ENCODE measurements around the gene IRF9.

IRF9 gene

DNA sequence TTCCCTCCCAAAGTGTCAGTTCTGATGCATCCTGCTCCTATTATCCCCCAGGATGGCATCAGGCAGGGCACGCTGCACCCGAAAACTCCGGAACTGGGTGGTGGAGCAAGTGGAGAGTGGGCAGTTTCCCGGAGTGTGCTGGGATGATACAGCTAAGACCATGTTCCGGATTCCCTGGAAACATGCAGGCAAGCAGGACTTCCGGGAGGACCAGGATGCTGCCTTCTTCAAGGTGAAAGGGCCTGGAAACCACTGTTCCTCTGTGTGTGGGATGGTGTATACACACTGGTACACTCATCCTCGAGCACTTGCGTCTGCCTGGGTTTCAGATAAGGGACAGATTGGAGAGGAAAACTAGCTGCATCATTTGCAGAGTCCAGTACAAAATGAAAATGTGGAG, 1.0 kb downstream of the IRF9 start:
- no peak overlapping the region for H3K27ac ChIP-seq (ENCODE audit: low read length)
- no peaks in the 10 kb centered on the region for H3K36me3 ChIP-seq (replicated peaks; ENCODE audit: insufficient read depth, low read length)
- H3K79me2 ChIP-seq (ENCODE audit: low read length): peaks cover 12% of the 10 kb centered on the region
- TF ChIP-seq, protein P1, sequence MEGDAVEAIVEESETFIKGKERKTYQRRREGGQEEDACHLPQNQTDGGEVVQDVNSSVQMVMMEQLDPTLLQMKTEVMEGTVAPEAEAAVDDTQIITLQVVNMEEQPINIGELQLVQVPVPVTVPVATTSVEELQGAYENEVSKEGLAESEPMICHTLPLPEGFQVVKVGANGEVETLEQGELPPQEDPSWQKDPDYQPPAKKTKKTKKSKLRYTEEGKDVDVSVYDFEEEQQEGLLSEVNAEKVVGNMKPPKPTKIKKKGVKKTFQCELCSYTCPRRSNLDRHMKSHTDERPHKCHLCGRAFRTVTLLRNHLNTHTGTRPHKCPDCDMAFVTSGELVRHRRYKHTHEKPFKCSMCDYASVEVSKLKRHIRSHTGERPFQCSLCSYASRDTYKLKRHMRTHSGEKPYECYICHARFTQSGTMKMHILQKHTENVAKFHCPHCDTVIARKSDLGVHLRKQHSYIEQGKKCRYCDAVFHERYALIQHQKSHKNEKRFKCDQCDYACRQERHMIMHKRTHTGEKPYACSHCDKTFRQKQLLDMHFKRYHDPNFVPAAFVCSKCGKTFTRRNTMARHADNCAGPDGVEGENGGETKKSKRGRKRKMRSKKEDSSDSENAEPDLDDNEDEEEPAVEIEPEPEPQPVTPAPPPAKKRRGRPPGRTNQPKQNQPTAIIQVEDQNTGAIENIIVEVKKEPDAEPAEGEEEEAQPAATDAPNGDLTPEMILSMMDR (IDR thresholded peaks at IDR 0.05; ENCODE audit: low read length): no peak
- TF ChIP-seq EZH2phosphoT487 (IDR thresholded peaks at IDR 0.05; ENCODE audit: low read length): no peak
- TF ChIP-seq EZH2 (optimal IDR thresholded peaks at IDR 0.05; ENCODE audit: low read depth, low read length): no peak
- no peaks in the 10 kb centered on the region for H3K9me3 ChIP-seq (replicated peaks; ENCODE audit: insufficient read depth, low read length)
- no peaks in the 10 kb centered on the region for H3K9me2 ChIP-seq (replicated peaks; ENCODE audit: insufficient read depth, low read length)
- no peaks in the 10 kb centered on the region for H4K20me1 ChIP-seq (ENCODE audit: insufficient read depth, low read length)
- no peaks in the 10 kb centered on the region for H3K27me3 ChIP-seq (replicated peaks; ENCODE audit: insufficient read depth, low read length)
- no peak for DNase-seq
- no peaks in the 10 kb centered on the region for H3K4me1 ChIP-seq (ENCODE audit: low read length)
- no peaks in the 10 kb centered on the region for H3F3A ChIP-seq (ENCODE audit: insufficient read depth, low read length)
- H2AFZ ChIP-seq (ENCODE audit: low read length): no peak overlapping the region
- peak overlapping the region; percentile 76; the same call in 1 of the 2 replicates for H3K9ac ChIP-seq (ENCODE audit: low read length)
- peak overlapping the region; percentile 73 for H3K4me3 ChIP-seq (ENCODE audit: low read length)
- peak overlapping the region; percentile 93 for H3K4me2 ChIP-seq (ENCODE audit: low read depth, low read length)

DNA sequence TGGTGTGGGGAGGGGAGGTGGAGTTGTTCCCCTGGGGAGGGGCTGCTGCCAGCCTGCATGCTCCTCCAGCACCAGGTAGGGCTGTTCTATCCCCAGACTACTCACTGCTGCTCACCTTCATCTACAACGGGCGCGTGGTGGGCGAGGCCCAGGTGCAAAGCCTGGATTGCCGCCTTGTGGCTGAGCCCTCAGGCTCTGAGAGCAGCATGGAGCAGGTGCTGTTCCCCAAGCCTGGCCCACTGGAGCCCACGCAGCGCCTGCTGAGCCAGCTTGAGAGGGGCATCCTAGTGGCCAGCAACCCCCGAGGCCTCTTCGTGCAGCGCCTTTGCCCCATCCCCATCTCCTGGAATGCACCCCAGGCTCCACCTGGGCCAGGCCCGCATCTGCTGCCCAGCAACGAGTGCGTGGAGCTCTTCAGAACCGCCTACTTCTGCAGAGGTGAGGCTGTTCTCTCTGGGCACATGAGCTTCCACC, 3.5 kb downstream of the IRF9 start:
- H3K4me2 ChIP-seq (ENCODE audit: low read depth, low read length): no peak overlapping the region
- DNase-seq: no peak
- no peaks in the 10 kb centered on the region for H3K27me3 ChIP-seq (replicated peaks; ENCODE audit: insufficient read depth, low read length)
- H4K20me1 ChIP-seq (ENCODE audit: insufficient read depth, low read length): no peaks in the 10 kb centered on the region
- H3K9ac ChIP-seq (ENCODE audit: low read length): no peak overlapping the region
- no peak for TF ChIP-seq EZH2phosphoT487 (IDR thresholded peaks at IDR 0.05; ENCODE audit: low read length)
- H3K36me3 ChIP-seq (replicated peaks; ENCODE audit: insufficient read depth, low read length): no peaks in the 10 kb centered on the region
- no peak overlapping the region for H2AFZ ChIP-seq (ENCODE audit: low read length)
- peaks cover 12% of the 10 kb centered on the region for H3K79me2 ChIP-seq (ENCODE audit: low read length)
- H3K4me3 ChIP-seq (ENCODE audit: low read length): no peak overlapping the region
- H3K4me1 ChIP-seq (ENCODE audit: low read length): no peaks in the 10 kb centered on the region
- no peaks in the 10 kb centered on the region for H3K9me2 ChIP-seq (replicated peaks; ENCODE audit: insufficient read depth, low read length)
- no peaks in the 10 kb centered on the region for H3F3A ChIP-seq (ENCODE audit: insufficient read depth, low read length)
- H3K9me3 ChIP-seq (replicated peaks; ENCODE audit: insufficient read depth, low read length): no peaks in the 10 kb centered on the region
- no peak overlapping the region for H3K27ac ChIP-seq (ENCODE audit: low read length)

DNA sequence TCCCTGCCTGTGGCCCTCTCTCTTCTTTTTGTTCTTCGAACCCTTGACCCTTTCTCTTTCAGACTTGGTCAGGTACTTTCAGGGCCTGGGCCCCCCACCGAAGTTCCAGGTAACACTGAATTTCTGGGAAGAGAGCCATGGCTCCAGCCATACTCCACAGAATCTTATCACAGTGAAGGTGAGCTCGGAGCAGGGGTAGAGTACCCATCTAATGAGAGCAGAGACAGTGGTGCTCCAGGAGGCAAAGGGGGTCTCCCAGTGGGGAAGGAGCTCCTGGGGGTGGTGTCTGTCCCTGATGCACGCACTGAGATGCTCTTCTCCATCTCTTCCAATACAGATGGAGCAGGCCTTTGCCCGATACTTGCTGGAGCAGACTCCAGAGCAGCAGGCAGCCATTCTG, 4.7 kb downstream of the IRF9 start:
- Histone ChIP-seq H3K4me2 (ENCODE audit: low read depth, low read length) (no peak overlapping the region), H3F3A (ENCODE audit: insufficient read depth, low read length) (no peaks in the 10 kb centered on the region), H4K20me1 (ENCODE audit: insufficient read depth, low read length) (no peaks in the 10 kb centered on the region), H3K36me3 (replicated peaks; ENCODE audit: insufficient read depth, low read length) (no peaks in the 10 kb centered on the region), H3K4me3 (ENCODE audit: low read length) (no peak overlapping the region), H3K27ac (ENCODE audit: low read length) (no peak overlapping the region), H2AFZ (ENCODE audit: low read length) (no peak overlapping the region), H3K9me3 (replicated peaks; ENCODE audit: insufficient read depth, low read length) (no peaks in the 10 kb centered on the region), H3K27me3 (replicated peaks; ENCODE audit: insufficient read depth, low read length) (no peaks in the 10 kb centered on the region), H3K9me2 (replicated peaks; ENCODE audit: insufficient read depth, low read length) (no peaks in the 10 kb centered on the region), H3K79me2 (ENCODE audit: low read length) (peaks cover 12% of the 10 kb centered on the region), H3K4me1 (ENCODE audit: low read length) (no peaks in the 10 kb centered on the region), H3K9ac (ENCODE audit: low read length) (no peak overlapping the region)
- no peak for DNase-seq
- TF ChIP-seq EZH2 (optimal IDR thresholded peaks at IDR 0.05; ENCODE audit: low read depth, low read length) (no peak), EZH2phosphoT487 (IDR thresholded peaks at IDR 0.05; ENCODE audit: low read length) (no peak)
- TF ChIP-seq, protein P1 (IDR thresholded peaks at IDR 0.05; ENCODE audit: low read length): no peak

DNA sequence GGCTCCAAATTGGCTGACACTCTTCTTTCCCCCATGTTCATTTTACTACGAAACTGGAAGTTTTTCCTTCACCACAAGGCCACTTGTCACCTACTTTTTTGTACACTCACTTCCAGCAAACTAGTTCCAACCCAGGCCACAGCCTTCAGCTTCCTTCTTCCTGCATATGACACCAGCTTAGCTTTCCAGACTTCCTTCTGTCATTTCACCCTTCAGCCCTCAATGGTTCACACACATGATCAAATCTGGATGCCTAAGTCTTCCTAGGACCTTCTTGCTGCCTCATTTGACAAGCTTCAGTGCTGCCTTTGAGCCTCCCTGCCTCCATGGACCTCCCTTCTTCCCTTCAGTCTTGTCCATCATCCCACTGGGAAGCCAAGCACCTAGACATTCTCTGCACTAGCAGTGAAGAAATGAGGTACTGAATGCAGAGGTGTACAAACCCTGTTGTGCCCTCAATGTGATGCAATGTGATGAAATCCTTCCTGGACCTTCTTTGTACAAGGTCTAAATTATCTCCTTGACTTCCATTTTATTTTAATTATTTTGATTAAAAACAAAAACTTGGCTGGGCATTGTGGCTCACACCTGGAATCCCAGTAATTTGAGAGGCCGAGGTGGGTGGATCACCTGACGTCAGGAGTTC, 6.5 kb downstream of the IRF9 start:
- Histone ChIP-seq H3K79me2 (ENCODE audit: low read length) (no peaks in the 10 kb centered on the region), H3K27ac (ENCODE audit: low read length) (no peak overlapping the region), H3K36me3 (replicated peaks; ENCODE audit: insufficient read depth, low read length) (no peaks in the 10 kb centered on the region), H3K4me2 (ENCODE audit: low read depth, low read length) (no peak overlapping the region), H2AFZ (ENCODE audit: low read length) (no peak overlapping the region), H3K4me1 (ENCODE audit: low read length) (no peaks in the 10 kb centered on the region), H3F3A (ENCODE audit: insufficient read depth, low read length) (no peaks in the 10 kb centered on the region), H3K4me3 (ENCODE audit: low read length) (no peak overlapping the region), H3K9me2 (replicated peaks; ENCODE audit: insufficient read depth, low read length) (no peaks in the 10 kb centered on the region), H3K27me3 (replicated peaks; ENCODE audit: insufficient read depth, low read length) (no peaks in the 10 kb centered on the region), H3K9me3 (replicated peaks; ENCODE audit: insufficient read depth, low read length) (no peaks in the 10 kb centered on the region), H4K20me1 (ENCODE audit: insufficient read depth, low read length) (no peaks in the 10 kb centered on the region), H3K9ac (ENCODE audit: low read length) (no peak overlapping the region)
- TF ChIP-seq EZH2phosphoT487 (IDR thresholded peaks at IDR 0.05; ENCODE audit: low read length) (no peak), EZH2 (optimal IDR thresholded peaks at IDR 0.05; ENCODE audit: low read depth, low read length) (no peak)
- TF ChIP-seq, protein P1 (IDR thresholded peaks at IDR 0.05; ENCODE audit: low read length): no peak
- no peak for DNase-seq
